Inferior parietal cortex (tissue), 1 donor: ENCODE measurements around the gene HDAC7.

ENCODE experiments used
- DNase-seq: peaks from one replicate; pipeline ENCODE4 v3.0.0-alpha.2; 2016; ENCODE audit errors: extremely low spot score

The HDAC7 gene

GRCh38 chr12:47793015-47793681, 26.6 kb downstream of the HDAC7 start:
- DNase-seq = no peak

GRCh38 chr12:47791874-47792273, 27.8 kb downstream of the HDAC7 start:
- DNase-seq = no peak

- DNase-seq = no peak
Measured at GRCh38 chr12:47791351-47791746, 28.4 kb downstream of the HDAC7 start.

- no peak for DNase-seq
Measured at GRCh38 chr12:47790676-47791350, 28.9 kb downstream of the HDAC7 start.

GRCh38 chr12:47789712-47790489, 29.8 kb downstream of the HDAC7 start:
- DNase-seq = no peak

- no peak for DNase-seq
Measured at GRCh38 chr12:47789141-47789540, 30.6 kb downstream of the HDAC7 start.

GRCh38 chr12:47787596-47788319, 31.9 kb downstream of the HDAC7 start:
- no peak for DNase-seq

- DNase-seq = no peak
Measured at GRCh38 chr12:47786662-47787280, 32.9 kb downstream of the HDAC7 start.

GRCh38 chr12:47785887-47786661, 33.6 kb downstream of the HDAC7 start:
- DNase-seq = no peak

- no peak for DNase-seq
Measured at GRCh38 chr12:47785036-47785886, 34.4 kb downstream of the HDAC7 start.

GRCh38 chr12:47783821-47784819, 35.6 kb downstream of the HDAC7 start:
- no peak for DNase-seq

- DNase-seq = no peak
Measured at GRCh38 chr12:47783024-47783755, 36.5 kb downstream of the HDAC7 start.

GRCh38 chr12:47782372-47782770, 37.3 kb downstream of the HDAC7 start:
- no peak for DNase-seq

GRCh38 chr12:47781479-47782371, 38.0 kb downstream of the HDAC7 start:
- DNase-seq = no peak

- DNase-seq = no peak
Measured at GRCh38 chr12:47779943-47780504, 39.7 kb downstream of the HDAC7 start.

GRCh38 chr12:47779301-47779942, 40.3 kb downstream of the HDAC7 start:
- peak; percentile 97 for DNase-seq
